HG02678 (cell line): ENCODE data around the gene SCAF4.
"Not testable (repeated sequence)": the region's sequence is repeated elsewhere in the genome, so short reads cannot be mapped to it uniquely, and the experiment has no call there.

ENCODE experiments used
- ATAC-seq: cut with Tn5 transposase; IDR thresholded peaks from one replicate; pipeline ENCODE4 v1.9.1; 2021; ENCODE audit warnings: mild to moderate bottlenecking, moderate library complexity; ENCODE audit not compliant: unreplicated experiment

SCAF4 gene

GRCh38 chr21:31654821-31655580, 76.9 kb downstream of the SCAF4 start:
- ATAC-seq = not testable (repeated sequence)

- no peak for ATAC-seq
Measured at GRCh38 chr21:31654340-31654739, 77.6 kb downstream of the SCAF4 start.

GRCh38 chr21:31651491-31651890, 80.4 kb downstream of the SCAF4 start:
- ATAC-seq = not testable (repeated sequence)

- ATAC-seq = no peak
Measured at GRCh38 chr21:31650930-31651329, 81.0 kb downstream of the SCAF4 start.

GRCh38 chr21:31647650-31648049, 84.3 kb downstream of the SCAF4 start:
- ATAC-seq = peak; percentile 52

GRCh38 chr21:31644643-31645042, 87.3 kb downstream of the SCAF4 start:
- no peak for ATAC-seq

- no peak for ATAC-seq
Measured at GRCh38 chr21:31641416-31641922, 90.4 kb downstream of the SCAF4 start.

- no peak for ATAC-seq
Measured at GRCh38 chr21:31636874-31637273, 95.0 kb downstream of the SCAF4 start.

- no peak for ATAC-seq
Measured at GRCh38 chr21:31634993-31635392, 96.9 kb downstream of the SCAF4 start.

GRCh38 chr21:31631881-31632280, 100.0 kb downstream of the SCAF4 start:
- not testable (repeated sequence) for ATAC-seq

GRCh38 chr21:31629972-31630711, 101.8 kb downstream of the SCAF4 start:
- no peak for ATAC-seq

- no peak for ATAC-seq
Measured at GRCh38 chr21:31624961-31625491, 106.9 kb downstream of the SCAF4 start.

- ATAC-seq = no peak
Measured at GRCh38 chr21:31624181-31624580, 107.7 kb downstream of the SCAF4 start.

GRCh38 chr21:31623664-31624063, 108.3 kb downstream of the SCAF4 start:
- no peak for ATAC-seq

- ATAC-seq = no peak
Measured at GRCh38 chr21:31622397-31622796, 109.5 kb downstream of the SCAF4 start.
